Memory B cell (primary cell): Measurements from ENCODE around the gene SMTNL1.
A peak's percentile ranks its signal among the peaks of the same experiment; 100 is the strongest.

Experiments
- ATAC-seq: fragments of 150-1000 bp; cut with Tn5 transposase; 2 replicates; pipeline ENCODE4 v1.10.0; 2021; ENCODE audit warnings: low read depth, mild to moderate bottlenecking, moderate library complexity
- DNase-seq, 2 donors: peaks; one replicate each; pipeline ENCODE4 v3.0.0; 2022; ENCODE audit warnings: low spot score in 2 of 2
- H3K27ac Mint-ChIP-seq: one replicate; pipeline ENCODE4 v1.8.0; 2022; ENCODE audit warnings: mild to moderate bottlenecking, moderate library complexity, mixed read lengths
- H3K27me3 Mint-ChIP-seq: one replicate; pipeline ENCODE4 v1.8.0; 2022; ENCODE audit warnings: mixed read lengths
- H3K36me3 Mint-ChIP-seq: one replicate; pipeline ENCODE4 v1.8.0; 2022; ENCODE audit warnings: mild to moderate bottlenecking, mixed read lengths
- H3K4me1 Mint-ChIP-seq: one replicate; pipeline ENCODE4 v1.8.0; 2022; ENCODE audit warnings: mixed read lengths
- H3K4me3 Mint-ChIP-seq: one replicate; pipeline ENCODE4 v1.8.0; 2022; ENCODE audit warnings: mild to moderate bottlenecking, moderate library complexity, mixed read lengths
- H3K9me3 Mint-ChIP-seq: one replicate; pipeline ENCODE4 v1.8.0; 2022; ENCODE audit warnings: mixed read lengths

SMTNL1 gene

GRCh38 chr11:57545883-57546282 lies 8.5 kb downstream of the SMTNL1 start:
- no peaks in the 10 kb centered on the region for H3K9me3 Mint-ChIP-seq
- no peak overlapping the region for H3K27ac Mint-ChIP-seq
- peaks cover 6% of the 10 kb centered on the region for H3K36me3 Mint-ChIP-seq
- no peak for ATAC-seq
- H3K4me1 Mint-ChIP-seq, result peaks cover 15% of the 10 kb centered on the region
- no peaks in the 10 kb centered on the region for H3K27me3 Mint-ChIP-seq
- no peak overlapping the region for H3K4me3 Mint-ChIP-seq
- DNase-seq, result no peak

GRCh38 chr11:57546451-57546850 lies 9.1 kb downstream of the SMTNL1 start:
- H3K36me3 Mint-ChIP-seq, result peaks cover 6% of the 10 kb centered on the region
- no peak for DNase-seq
- no peaks in the 10 kb centered on the region for H3K27me3 Mint-ChIP-seq
- ATAC-seq, result no peak
- H3K4me3 Mint-ChIP-seq, result no peak overlapping the region
- no peak overlapping the region for H3K27ac Mint-ChIP-seq
- no peaks in the 10 kb centered on the region for H3K9me3 Mint-ChIP-seq
- peaks cover 15% of the 10 kb centered on the region for H3K4me1 Mint-ChIP-seq

GRCh38 chr11:57546869-57547475 lies 9.6 kb downstream of the SMTNL1 start:
- ATAC-seq (no peak), DNase-seq (no peak)
- peaks cover 15% of the 10 kb centered on the region for H3K4me1 Mint-ChIP-seq
- no peak overlapping the region for H3K4me3 Mint-ChIP-seq
- peak overlapping the region; percentile 80 for H3K27ac Mint-ChIP-seq
- peaks cover 6% of the 10 kb centered on the region for H3K36me3 Mint-ChIP-seq
- H3K27me3 Mint-ChIP-seq, result no peaks in the 10 kb centered on the region
- no peaks in the 10 kb centered on the region for H3K9me3 Mint-ChIP-seq

GRCh38 chr11:57547854-57548377 lies 10.5 kb downstream of the SMTNL1 start:
- ATAC-seq (peak; percentile 96), DNase-seq (peak; percentile 27 to 29)
- Mint-ChIP-seq H3K4me3 (no peak overlapping the region), H3K27ac (peak overlapping the region; percentile 80), H3K4me1 (peaks cover 15% of the 10 kb centered on the region), H3K9me3 (no peaks in the 10 kb centered on the region), H3K27me3 (no peaks in the 10 kb centered on the region), H3K36me3 (peaks cover 14% of the 10 kb centered on the region)

- DNase-seq, result no peak
- H3K27me3 Mint-ChIP-seq, result no peaks in the 10 kb centered on the region
- H3K4me3 Mint-ChIP-seq, result no peak overlapping the region
- H3K27ac Mint-ChIP-seq, result peak overlapping the region; percentile 5
- H3K4me1 Mint-ChIP-seq, result peaks cover 15% of the 10 kb centered on the region
- no peaks in the 10 kb centered on the region for H3K9me3 Mint-ChIP-seq
- ATAC-seq, result no peak
- H3K36me3 Mint-ChIP-seq, result peaks cover 25% of the 10 kb centered on the region
Measured at GRCh38 chr11:57549983-57550382, 12.6 kb downstream of the SMTNL1 start.

GRCh38 chr11:57551941-57552340 lies 14.5 kb downstream of the SMTNL1 start:
- no peak overlapping the region for H3K27ac Mint-ChIP-seq
- H3K36me3 Mint-ChIP-seq, result peaks cover 32% of the 10 kb centered on the region
- H3K27me3 Mint-ChIP-seq, result no peaks in the 10 kb centered on the region
- ATAC-seq (no peak), DNase-seq (no peak)
- peaks cover 18% of the 10 kb centered on the region for H3K4me1 Mint-ChIP-seq
- no peaks in the 10 kb centered on the region for H3K9me3 Mint-ChIP-seq
- no peak overlapping the region for H3K4me3 Mint-ChIP-seq

GRCh38 chr11:57552479-57552878 lies 15.1 kb downstream of the SMTNL1 start:
- DNase-seq, result no peak
- no peak overlapping the region for H3K27ac Mint-ChIP-seq
- no peak overlapping the region for H3K4me3 Mint-ChIP-seq
- H3K27me3 Mint-ChIP-seq, result no peaks in the 10 kb centered on the region
- H3K36me3 Mint-ChIP-seq, result peaks cover 36% of the 10 kb centered on the region
- no peaks in the 10 kb centered on the region for H3K9me3 Mint-ChIP-seq
- peaks cover 13% of the 10 kb centered on the region for H3K4me1 Mint-ChIP-seq
- ATAC-seq, result no peak

- Mint-ChIP-seq H3K4me1 (peaks cover 3% of the 10 kb centered on the region), H3K36me3 (peaks cover 35% of the 10 kb centered on the region), H3K27ac (peak overlapping the region; percentile 21), H3K27me3 (no peaks in the 10 kb centered on the region), H3K4me3 (no peak overlapping the region), H3K9me3 (no peaks in the 10 kb centered on the region)
- DNase-seq (no peak), ATAC-seq (no peak)
Measured at GRCh38 chr11:57555393-57555792, 18.0 kb downstream of the SMTNL1 start.

- H3K27ac Mint-ChIP-seq, result no peak overlapping the region
- H3K36me3 Mint-ChIP-seq, result peaks cover 36% of the 10 kb centered on the region
- no peak for ATAC-seq
- H3K4me3 Mint-ChIP-seq, result no peak overlapping the region
- no peak for DNase-seq
- H3K4me1 Mint-ChIP-seq, result peaks cover 4% of the 10 kb centered on the region
- no peaks in the 10 kb centered on the region for H3K27me3 Mint-ChIP-seq
- no peaks in the 10 kb centered on the region for H3K9me3 Mint-ChIP-seq
Measured at GRCh38 chr11:57556041-57556440, 18.6 kb downstream of the SMTNL1 start.

GRCh38 chr11:57560146-57560545 lies 22.8 kb downstream of the SMTNL1 start:
- peaks cover 17% of the 10 kb centered on the region for H3K4me1 Mint-ChIP-seq
- H3K4me3 Mint-ChIP-seq, result no peak overlapping the region
- ATAC-seq (no peak), DNase-seq (no peak)
- H3K27me3 Mint-ChIP-seq, result no peaks in the 10 kb centered on the region
- no peaks in the 10 kb centered on the region for H3K9me3 Mint-ChIP-seq
- peak overlapping the region; percentile 20 for H3K27ac Mint-ChIP-seq
- H3K36me3 Mint-ChIP-seq, result peaks cover 27% of the 10 kb centered on the region

- H3K27ac Mint-ChIP-seq, result no peak overlapping the region
- H3K9me3 Mint-ChIP-seq, result no peaks in the 10 kb centered on the region
- peaks cover 16% of the 10 kb centered on the region for H3K36me3 Mint-ChIP-seq
- no peaks in the 10 kb centered on the region for H3K27me3 Mint-ChIP-seq
- peaks cover 25% of the 10 kb centered on the region for H3K4me1 Mint-ChIP-seq
- ATAC-seq (no peak), DNase-seq (no peak)
- H3K4me3 Mint-ChIP-seq, result no peak overlapping the region
Measured at GRCh38 chr11:57562596-57562995, 25.2 kb downstream of the SMTNL1 start.

GRCh38 chr11:57566005-57566904 lies 28.9 kb downstream of the SMTNL1 start:
- H3K36me3 Mint-ChIP-seq, result peaks cover 9% of the 10 kb centered on the region
- ATAC-seq (peak; percentile 46), DNase-seq (peak; percentile 16 to 22)
- peak overlapping the region; percentile 94 for H3K27ac Mint-ChIP-seq
- H3K27me3 Mint-ChIP-seq, result no peaks in the 10 kb centered on the region
- H3K9me3 Mint-ChIP-seq, result no peaks in the 10 kb centered on the region
- H3K4me3 Mint-ChIP-seq, result peak overlapping the region; percentile 99
- peaks cover 25% of the 10 kb centered on the region for H3K4me1 Mint-ChIP-seq

- peak overlapping the region; percentile 99 for H3K4me3 Mint-ChIP-seq
- H3K4me1 Mint-ChIP-seq, result peaks cover 23% of the 10 kb centered on the region
- peak overlapping the region; percentile 94 for H3K27ac Mint-ChIP-seq
- no peaks in the 10 kb centered on the region for H3K9me3 Mint-ChIP-seq
- DNase-seq (peak in 1 of 2 donors; percentile 4), ATAC-seq (peak; percentile 12)
- no peaks in the 10 kb centered on the region for H3K27me3 Mint-ChIP-seq
- peaks cover 8% of the 10 kb centered on the region for H3K36me3 Mint-ChIP-seq
Measured at GRCh38 chr11:57566905-57567514, 29.6 kb downstream of the SMTNL1 start.
